IPS-18c (cell line): ENCODE measurements around the gene ODF4.
"Not testable (repeated sequence)": the region's sequence is repeated elsewhere in the genome, so short reads cannot be mapped to it uniquely, and the experiment has no call there.

Experiments used
- H3K4me3 ChIP-seq: 2 replicates; pipeline ENCODE4 v1.7.0; 2013; ENCODE audit warnings: low read depth, mild to moderate bottlenecking, low read length, moderate library complexity; ENCODE audit not compliant: insufficient read depth
- H3K9me3 ChIP-seq: one replicate; pipeline ENCODE4 v1.6.1; 2013; ENCODE audit warnings: mild to moderate bottlenecking, low read length, moderate library complexity; ENCODE audit not compliant: control insufficient read depth, insufficient read depth

Gene ODF4

DNA sequence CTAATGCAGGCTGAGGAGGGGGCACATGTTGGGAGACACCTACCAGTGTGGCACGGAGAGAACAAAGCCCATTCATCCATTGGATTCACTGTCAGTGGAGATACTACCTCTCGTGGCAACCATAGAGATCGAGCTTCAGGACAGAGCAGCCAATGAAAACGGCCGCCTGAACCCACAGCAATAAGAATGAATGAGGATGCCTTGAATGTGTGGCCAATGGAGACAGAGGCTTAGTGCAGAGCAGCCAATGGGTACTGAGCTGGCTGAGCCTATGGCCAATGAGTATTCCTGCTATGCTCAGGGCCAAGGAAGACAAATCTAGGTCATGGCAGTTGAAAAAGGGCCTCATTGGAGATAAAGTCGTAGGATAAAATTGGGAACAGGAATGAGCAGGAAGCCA lies 18.6 kb upstream of the ODF4 start:
- no peaks in the 10 kb centered on the region for H3K9me3 ChIP-seq
- H3K4me3 ChIP-seq, result no peak overlapping the region

DNA sequence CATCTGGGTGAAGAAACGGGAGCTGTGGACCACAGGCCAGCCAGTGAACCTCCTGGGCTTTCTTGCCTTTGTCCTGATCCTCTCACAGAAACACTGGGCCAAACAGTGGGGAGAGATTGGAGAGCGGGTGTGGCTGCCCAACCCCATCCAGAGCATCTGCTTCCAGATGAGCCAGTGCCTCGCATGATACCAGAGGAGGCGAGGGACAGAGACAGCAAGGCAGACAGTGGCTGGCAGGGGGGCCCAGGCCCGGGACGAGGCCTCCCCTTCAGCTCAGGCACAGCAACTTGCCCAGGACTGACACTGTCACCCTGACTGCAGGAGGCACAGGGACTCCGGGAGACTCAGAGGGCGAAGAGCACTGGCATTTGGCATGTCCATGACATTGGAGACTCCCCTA lies 17.6 kb upstream of the ODF4 start:
- Histone ChIP-seq H3K4me3 (no peak overlapping the region), H3K9me3 (no peaks in the 10 kb centered on the region)

DNA sequence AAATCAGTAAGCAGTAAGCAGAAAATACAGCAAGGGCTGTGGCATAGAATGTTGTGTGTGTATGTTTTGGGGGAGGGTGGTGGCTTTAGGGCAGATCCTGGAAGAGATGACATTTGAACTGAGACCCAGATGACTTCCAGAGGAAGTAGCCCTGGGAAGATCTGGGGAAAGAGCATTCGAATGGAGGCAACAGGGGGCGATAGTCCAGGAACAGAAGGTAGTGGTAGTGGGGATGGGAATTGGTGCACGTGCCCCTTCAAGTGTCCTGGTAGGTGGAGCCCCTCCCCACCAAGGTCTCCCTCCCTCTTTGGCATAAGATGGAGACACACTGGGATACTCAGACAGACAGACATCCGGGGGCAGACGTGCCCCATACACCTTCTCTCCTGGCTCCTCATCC lies 15.5 kb upstream of the ODF4 start:
- Histone ChIP-seq H3K9me3 (no peaks in the 10 kb centered on the region), H3K4me3 (no peak overlapping the region)

DNA sequence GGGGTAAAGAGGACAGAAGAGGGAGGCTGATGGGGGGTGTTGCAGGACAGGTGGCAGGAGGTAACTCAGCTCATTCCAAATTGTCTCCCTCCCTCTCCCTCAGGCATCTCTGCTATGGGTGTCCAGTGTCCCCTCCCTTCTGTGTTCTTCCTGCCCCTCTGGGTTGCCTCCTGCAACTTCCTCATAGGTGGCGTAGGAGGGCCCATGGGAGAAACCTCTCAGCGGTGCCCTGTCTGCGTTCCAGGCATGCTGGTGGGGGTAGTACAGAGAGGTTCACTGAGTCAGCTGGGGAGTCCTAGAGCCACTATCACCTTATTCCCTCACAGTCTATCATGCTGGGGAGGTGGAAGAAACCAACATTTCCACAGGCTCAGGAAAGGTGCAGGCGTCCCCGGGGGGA lies 14.7 kb upstream of the ODF4 start:
- no peaks in the 10 kb centered on the region for H3K9me3 ChIP-seq
- H3K4me3 ChIP-seq, result no peak overlapping the region

DNA sequence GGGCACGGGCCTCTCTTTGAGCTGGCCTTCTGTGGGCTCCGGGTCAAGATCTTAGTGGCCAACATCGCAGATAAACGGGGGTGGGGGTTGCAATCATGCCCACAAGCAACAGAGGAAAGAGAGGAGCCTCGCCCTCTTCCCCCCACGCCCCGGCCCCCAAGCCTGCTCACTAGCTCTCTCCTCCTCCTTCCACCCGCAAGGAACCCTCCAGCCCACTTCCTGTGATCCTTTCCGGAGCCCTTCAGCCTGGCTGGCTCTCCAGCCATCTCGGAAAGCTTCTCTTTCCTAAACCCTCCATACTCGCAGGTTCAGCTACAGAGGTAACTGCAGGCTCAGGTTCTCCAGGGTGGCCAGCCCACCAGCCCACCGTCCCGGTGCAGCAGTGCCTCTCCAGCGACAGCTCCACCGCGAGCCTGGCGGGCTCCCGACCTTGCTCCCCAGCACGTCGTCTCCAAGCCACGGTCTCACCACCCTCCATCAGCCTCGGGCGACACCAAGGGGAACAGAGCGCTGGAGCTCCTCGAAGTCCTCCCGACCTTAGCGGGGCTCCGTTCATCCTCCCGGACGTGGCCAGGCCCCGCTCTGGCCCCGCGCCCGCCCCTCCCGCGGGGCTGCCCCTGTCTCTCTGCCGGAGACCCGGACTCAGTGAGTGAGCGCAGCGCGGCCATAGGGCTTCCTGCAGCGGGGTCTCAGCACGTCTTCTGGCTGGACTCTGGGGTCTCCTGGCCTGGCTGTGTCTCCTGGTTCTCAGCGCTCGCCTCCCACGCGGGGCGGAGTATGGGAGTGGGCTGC lies 12.9 kb upstream of the ODF4 start:
- peak overlapping the region; percentile 55 for H3K4me3 ChIP-seq
- H3K9me3 ChIP-seq, result no peaks in the 10 kb centered on the region

DNA sequence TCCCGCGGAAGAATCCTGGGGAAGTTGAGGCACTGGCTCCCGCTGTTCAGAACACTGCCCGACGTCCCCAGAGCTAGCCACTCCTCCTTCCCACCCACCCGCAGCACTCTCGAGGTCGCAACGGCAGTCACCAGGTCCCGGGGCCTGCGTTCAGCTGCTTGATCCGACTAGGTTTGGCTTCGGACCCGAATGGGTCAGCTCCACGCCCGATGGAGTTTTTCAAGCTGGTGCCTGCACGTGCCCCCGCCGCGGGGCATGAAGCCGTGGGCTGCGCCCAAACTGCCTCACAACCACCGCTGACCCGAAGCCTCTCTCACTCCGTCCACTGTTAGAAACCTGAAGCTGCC lies 12.4 kb upstream of the ODF4 start:
- Histone ChIP-seq H3K4me3 (peak overlapping the region; percentile 55), H3K9me3 (no peaks in the 10 kb centered on the region)

DNA sequence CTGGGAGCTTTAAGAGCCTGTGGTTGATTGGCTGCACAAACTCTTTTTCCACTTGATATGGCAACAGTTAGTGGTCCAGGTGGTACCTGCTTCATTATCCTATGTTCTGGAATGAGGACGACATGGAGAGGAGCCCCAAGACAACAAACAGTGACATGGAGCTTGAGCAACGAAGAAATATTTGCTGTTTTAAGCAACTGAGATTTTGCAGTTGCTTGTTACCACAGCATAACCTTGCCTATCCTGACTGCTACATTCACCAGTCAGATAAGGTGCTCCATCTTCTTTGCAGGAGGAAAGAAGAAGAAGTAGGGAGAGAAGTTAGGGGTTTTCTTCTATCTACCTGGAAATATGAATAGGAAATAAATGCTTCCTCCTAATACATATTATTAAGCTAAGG lies 7.5 kb upstream of the ODF4 start:
- no peak overlapping the region for H3K4me3 ChIP-seq
- H3K9me3 ChIP-seq, result no peaks in the 10 kb centered on the region

DNA sequence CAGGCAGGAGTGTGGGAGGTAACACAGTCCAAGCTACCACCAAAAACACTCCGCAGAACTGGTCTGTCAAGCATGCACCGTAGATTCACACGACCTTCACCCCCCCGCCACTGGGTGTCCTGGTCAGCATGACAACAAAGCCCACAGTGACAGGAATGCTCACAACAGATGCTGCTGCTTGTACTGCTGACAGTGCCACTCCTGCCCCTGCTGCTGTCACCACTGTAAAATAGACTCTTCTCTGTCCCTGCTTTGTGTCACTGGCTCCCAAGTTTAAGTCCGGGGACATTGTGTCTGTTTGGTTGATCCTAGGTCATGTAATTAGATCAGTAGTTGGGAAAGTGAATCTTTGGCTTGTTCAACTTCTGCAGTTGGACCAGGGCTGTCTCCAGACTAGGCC lies 7.0 kb upstream of the ODF4 start:
- H3K9me3 ChIP-seq, result no peaks in the 10 kb centered on the region
- no peak overlapping the region for H3K4me3 ChIP-seq

DNA sequence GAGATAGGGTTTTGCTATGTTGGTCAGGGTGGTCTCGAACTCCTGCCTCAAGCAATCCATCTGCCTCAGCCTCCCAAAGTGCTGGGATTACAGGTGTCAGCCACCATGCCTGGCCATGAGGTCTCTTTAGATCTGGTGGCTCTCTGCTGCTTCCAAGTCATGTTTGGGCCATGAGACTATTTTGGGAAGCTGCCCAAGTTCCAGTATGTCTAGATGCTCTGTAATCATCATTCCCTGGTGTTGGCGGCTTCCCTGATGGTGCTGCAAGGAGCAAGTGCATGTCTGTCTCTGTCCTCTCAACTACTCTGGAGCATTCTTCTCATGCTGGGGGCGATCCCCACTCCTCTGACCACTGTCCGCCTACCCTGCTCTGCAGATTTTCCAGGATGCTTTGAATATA lies 6.4 kb upstream of the ODF4 start:
- Histone ChIP-seq H3K4me3 (no peak overlapping the region), H3K9me3 (no peaks in the 10 kb centered on the region)

DNA sequence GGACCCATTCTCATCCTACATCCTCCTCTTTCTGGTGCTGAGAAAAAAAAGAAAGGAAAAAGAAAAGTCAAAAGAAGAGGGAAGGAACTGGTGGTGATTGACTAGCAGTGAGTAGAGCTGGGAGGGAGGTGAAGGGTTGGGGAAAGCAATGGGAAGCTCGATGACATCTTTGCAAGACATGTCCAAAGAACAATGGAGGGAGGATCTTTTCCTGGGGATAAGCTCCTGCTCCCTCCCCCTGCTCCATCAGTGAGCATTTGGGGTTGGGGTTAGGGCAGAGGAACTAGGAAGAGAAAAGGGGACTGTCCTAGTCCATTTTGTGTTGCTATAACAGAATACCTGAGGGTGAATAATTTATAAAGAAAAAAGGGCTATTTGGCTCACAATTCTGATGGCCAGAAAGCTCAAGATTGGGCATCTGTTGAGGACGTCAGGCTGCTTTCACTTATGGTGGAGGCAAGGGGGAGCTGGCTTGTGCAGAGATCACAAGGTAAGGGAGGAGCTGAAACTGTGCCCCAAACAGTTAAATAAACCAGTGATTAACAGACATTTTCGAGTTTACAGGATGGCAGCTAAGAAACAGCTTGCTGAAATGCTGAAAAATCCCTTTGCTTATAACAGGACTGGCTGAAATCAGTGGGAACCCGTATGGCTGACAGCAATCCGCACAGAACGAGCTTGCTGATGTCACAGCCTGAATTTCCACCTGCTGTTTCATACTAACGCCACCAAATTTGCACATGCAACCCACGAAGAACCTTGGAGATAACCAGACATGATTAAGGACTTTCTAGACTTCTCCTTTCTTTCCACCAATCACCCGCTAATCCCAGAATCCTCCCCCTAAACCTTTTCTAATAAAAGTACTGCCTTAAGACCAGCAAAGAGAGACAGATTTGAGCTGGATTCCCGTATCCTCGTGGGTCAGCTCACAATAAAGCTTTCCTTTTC lies 1.6 kb upstream of the ODF4 start:
- Histone ChIP-seq H3K9me3 (no peaks in the 10 kb centered on the region), H3K4me3 (no peak overlapping the region)

DNA sequence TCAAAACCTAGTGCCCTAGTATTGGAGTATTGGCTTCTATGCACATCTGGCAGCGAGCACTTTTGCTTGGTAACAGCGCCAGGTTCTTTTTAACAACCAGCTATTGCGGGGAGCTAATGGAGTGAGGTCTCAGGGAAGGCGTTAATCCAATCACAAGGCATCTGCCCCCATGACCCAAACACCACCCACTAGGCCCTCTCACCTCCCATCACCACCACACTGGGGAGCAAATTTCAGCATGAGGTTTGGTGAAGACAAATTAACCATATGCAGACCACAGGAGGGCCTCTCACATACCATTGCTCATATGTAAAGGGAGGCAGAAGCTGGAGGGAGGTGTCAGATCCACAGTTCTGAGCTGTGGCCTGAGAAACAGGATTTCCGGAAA lies 893 bp upstream of the ODF4 start:
- no peak overlapping the region for H3K4me3 ChIP-seq
- H3K9me3 ChIP-seq, result no peaks in the 10 kb centered on the region

DNA sequence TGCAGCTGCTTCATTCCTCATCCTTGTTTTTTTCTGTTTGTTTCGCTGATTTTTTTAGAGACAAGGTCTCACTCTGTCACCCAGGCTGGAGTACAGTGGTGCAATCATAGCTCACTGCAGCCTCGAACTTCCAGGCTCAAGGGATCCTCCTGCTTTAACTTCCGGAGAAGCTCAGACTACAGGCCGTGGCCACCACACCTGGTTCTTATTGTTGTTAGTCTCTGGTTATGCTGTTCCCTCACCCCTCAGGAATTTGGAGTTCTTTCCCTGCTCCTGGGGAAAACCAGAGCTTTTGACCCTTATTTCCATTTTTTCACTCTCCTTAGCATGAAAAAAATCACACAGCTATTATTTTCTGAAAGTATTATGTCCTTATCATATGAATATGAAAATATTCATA lies 1.8 kb downstream of the ODF4 start:
- H3K4me3 ChIP-seq, result no peak overlapping the region

DNA sequence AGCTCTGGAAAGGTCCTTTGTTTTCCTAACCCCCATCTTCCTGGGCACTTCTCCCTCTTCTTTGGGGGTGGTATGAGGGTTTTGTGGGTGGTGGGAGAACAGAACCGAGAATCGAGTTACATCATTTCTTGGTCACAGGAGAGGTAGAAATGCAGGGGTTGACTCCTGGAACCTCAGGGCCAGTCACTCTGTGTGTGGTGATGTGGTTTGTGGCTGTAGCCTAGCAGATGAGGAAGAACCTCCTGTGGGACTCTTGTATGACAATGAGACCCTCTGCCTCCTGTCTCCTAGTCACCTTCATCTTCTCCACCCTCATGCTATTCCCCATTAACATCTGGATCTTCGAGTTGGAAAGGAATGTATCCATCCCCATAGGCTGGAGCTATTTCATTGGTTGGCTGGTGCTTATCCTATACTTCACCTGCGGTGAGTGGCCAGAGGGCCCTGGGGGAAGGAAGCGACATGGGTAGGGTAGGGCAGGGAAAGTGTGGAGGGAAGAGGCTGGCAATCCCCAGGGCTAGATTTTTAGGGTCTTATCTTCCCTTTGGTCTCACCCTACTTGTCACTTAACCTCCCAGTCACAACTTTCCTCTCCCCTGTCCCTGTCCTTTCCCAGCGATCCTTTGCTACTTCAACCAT lies 5.5 kb downstream of the ODF4 start:
- no peak overlapping the region for H3K4me3 ChIP-seq
- H3K9me3 ChIP-seq, result no peaks in the 10 kb centered on the region

More for the DNA sequence above, 1.8 kb downstream of the ODF4 start:
- H3K9me3 ChIP-seq, result no peaks in the 10 kb centered on the region

DNA sequence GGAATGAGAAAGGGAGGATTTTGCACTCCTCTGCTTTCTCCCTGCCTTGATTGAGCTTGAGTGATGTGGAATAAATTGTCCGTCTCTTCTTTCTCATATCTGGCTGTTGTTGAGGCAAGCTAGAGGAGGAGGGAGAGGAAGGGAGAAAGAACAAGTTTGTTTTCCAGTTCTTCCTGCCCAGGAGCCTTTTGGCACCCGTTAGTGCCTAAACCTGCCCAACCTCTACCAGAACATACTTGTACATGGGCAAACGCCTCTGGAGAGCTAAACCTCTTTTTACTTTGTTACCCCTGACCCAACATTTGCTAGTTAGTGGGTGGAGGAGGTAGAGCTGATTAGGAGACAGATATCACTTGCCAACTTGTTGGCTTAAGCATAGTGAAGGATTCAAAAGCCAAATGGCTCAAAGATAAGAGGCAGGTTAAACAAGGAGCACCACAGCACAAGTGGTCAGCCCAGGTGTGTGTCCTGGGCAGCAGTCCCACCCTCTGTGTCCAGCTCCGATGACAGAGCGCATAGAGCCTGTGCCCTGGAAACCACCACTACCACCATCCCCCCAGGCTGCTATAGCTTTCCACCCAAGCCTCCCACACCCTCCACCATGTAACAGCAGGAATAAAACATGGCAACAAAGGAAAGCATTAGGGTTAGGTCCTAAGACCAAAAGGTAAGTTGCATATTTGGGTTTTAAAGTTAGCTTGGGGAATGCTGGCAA lies 6.5 kb downstream of the ODF4 start:
- Histone ChIP-seq H3K9me3 (no peaks in the 10 kb centered on the region), H3K4me3 (no peak overlapping the region)

DNA sequence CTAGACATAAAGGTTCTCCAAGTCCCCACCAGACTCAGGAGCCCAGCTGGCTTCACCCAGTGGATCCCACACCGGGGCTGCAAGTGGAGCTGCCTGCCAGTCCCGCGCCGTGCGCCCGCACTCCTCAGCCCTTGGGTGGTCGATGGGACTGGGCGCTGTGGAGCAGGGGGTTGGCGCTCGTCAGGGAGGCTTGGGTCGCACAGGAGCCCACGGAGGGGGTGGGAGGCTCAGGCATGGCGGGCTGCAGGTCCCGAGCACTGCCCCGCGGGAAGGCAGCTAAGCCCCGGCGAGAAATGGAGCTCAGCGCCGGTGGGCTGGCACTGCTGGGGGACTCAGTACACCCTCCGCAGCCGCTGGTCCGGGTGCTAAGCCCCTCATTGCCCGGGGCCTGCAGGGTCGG lies 7.4 kb downstream of the ODF4 start:
- H3K4me3 ChIP-seq, result not testable (repeated sequence)

DNA sequence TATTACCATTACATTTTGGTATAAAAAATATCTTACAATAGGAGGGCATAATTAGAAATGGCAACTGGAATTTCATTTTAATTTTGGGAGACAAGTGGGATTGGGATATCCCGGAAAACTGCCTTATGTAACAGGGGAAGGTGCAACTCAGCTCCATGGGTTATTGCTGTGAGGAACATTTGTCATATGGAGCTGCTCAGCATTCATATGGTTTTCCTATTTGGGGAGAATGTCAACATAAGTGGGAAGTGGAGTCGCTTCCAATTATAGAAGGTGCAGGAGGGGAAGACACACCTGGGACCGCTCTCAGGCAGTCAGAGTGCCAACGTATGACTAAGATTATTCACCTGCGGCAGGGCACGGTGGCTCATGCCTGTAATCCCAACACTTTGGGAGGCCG lies 10.7 kb downstream of the ODF4 start:
- no peak overlapping the region for H3K4me3 ChIP-seq
- no peaks in the 10 kb centered on the region for H3K9me3 ChIP-seq

More for the DNA sequence above, 7.4 kb downstream of the ODF4 start:
- H3K9me3 ChIP-seq, result not testable (repeated sequence)

DNA sequence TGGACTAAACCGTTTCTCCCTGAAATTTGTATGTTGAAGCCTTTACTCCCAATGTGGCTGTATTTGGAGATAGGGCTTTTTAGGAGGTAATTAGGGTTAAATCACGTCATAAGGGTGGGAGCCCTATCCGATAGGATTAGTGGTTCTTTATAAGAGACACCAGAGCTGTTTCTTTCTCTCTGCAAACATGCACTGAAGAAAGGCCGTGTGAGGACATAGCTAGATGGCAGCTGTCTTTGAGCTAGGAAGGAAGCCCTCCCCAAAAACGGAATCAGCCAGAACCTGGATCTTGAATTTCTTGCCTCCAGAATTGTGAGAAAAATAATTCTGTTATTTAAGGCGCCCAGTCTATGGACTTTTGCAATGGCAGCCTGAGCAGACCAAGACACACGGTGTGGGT lies 14.1 kb downstream of the ODF4 start:
- Histone ChIP-seq H3K4me3 (no peak overlapping the region), H3K9me3 (no peaks in the 10 kb centered on the region)
